SU-DHL-6 (cell line): Measurements from ENCODE around the gene DEFB113.

Experiments used
- H2AFZ ChIP-seq: fragments of 200-600 bp; sonication (generic); 2 replicates; pipeline ENCODE4 v1.6.1; 2014; ENCODE audit warnings: low read depth, mild to moderate bottlenecking, moderate library complexity, mixed read lengths, antibody characterized with exemption, low read length; ENCODE audit not compliant: severe bottlenecking
- H3F3A ChIP-seq: fragments of 200-600 bp; shearing (Covaris generic); 2 replicates; pipeline ENCODE4 v1.6.0; 2016; ENCODE audit warnings: antibody characterized with exemption, mild to moderate bottlenecking; ENCODE audit not compliant: insufficient read depth
- H3K27ac ChIP-seq: fragments of 200-600 bp; sonication (generic); 2 replicates; pipeline ENCODE4 v1.5.1; 2016; ENCODE audit warnings: low read depth, mild to moderate bottlenecking, low read length, moderate library complexity, mixed read lengths
- H3K27me3 ChIP-seq: fragments of 200-600 bp; sonication (generic), shearing (Covaris generic); 2 replicates; pipeline ENCODE4 v1.6.0; 2014; ENCODE audit warnings: mild to moderate bottlenecking, low read length
- H3K36me3 ChIP-seq: fragments of 200-600 bp; sonication (generic); 2 replicates; pipeline ENCODE4 v1.6.1; 2014; ENCODE audit warnings: mild to moderate bottlenecking, low read length, mixed read lengths
- H3K4me2 ChIP-seq: fragments of 300-600, 200-600 bp; shearing (Covaris generic), sonication (generic); 2 replicates; pipeline ENCODE4 v1.6.0; 2014; ENCODE audit warnings: low read length, low read depth, mild to moderate bottlenecking; ENCODE audit not compliant: poor library complexity, severe bottlenecking
- H3K4me3 ChIP-seq: fragments of 200-600 bp; sonication (generic); 2 replicates; pipeline ENCODE4 v1.5.1; 2014; ENCODE audit warnings: antibody characterized with exemption, low read length, mild to moderate bottlenecking, mixed read lengths; ENCODE audit not compliant: insufficient read depth, poor library complexity, severe bottlenecking
- H3K79me2 ChIP-seq: fragments of 200-600 bp; sonication (generic); 2 replicates; pipeline ENCODE4 v1.6.1; 2014; ENCODE audit warnings: mild to moderate bottlenecking, low read length, moderate library complexity; ENCODE audit not compliant: insufficient read depth
- H3K9ac ChIP-seq: fragments of 200-600 bp; sonication (generic); 2 replicates; pipeline ENCODE4 v1.7.0; 2014; ENCODE audit warnings: mild to moderate bottlenecking, low read length
- H3K9me2 ChIP-seq: fragments of 200-600 bp; sonication (generic); replicated peaks from 2 replicates; pipeline ENCODE4 v1.6.1; 2014; ENCODE audit warnings: low read length; ENCODE audit not compliant: insufficient read depth
- H3K9me3 ChIP-seq: fragments of 200-600 bp; sonication (generic); 2 replicates; pipeline ENCODE4 v1.6.1; 2014; ENCODE audit warnings: low read length, mixed read lengths; ENCODE audit not compliant: insufficient read depth
- H4K20me1 ChIP-seq: fragments of 200-600 bp; sonication (generic); 2 replicates; pipeline ENCODE4 v1.6.1; 2014; ENCODE audit warnings: low read depth, mild to moderate bottlenecking, antibody characterized with exemption, low read length, moderate library complexity, mixed read lengths
- EZH2phosphoT487 ChIP-seq: fragments of 200-600 bp; sonication (generic), shearing (Covaris generic); conservative IDR thresholded peaks from 2 replicates; pipeline ENCODE4 v1.6.1; 2018; ENCODE audit warnings: mild to moderate bottlenecking, antibody characterized with exemption, low read length, moderate library complexity, mixed read lengths
- TF ChIP-seq, protein P1 (sequence below): fragments of 200-600 bp; sonication (generic); IDR thresholded peaks from one replicate; pipeline ENCODE4 v1.5.1; 2017; ENCODE audit warnings: antibody characterized with exemption, mild to moderate bottlenecking, low read length, moderate library complexity; ENCODE audit not compliant: insufficient read depth, poor library complexity, severe bottlenecking

Gene DEFB113

GRCh38 chr6:49978332-49979226 lies 9.2 kb upstream of the DEFB113 start:
- Histone ChIP-seq H3K4me2 (no peak overlapping the region), H3K36me3 (no peaks in the 10 kb centered on the region), H3F3A (no peaks in the 10 kb centered on the region), H4K20me1 (no peaks in the 10 kb centered on the region), H3K27ac (no peak overlapping the region), H3K27me3 (no peaks in the 10 kb centered on the region), H2AFZ (no peak overlapping the region), H3K9me3 (no peaks in the 10 kb centered on the region), H3K9ac (no peak overlapping the region), H3K79me2 (no peaks in the 10 kb centered on the region), H3K4me3 (no peak overlapping the region), H3K9me2 (no peaks in the 10 kb centered on the region)
- TF ChIP-seq, protein P1, sequence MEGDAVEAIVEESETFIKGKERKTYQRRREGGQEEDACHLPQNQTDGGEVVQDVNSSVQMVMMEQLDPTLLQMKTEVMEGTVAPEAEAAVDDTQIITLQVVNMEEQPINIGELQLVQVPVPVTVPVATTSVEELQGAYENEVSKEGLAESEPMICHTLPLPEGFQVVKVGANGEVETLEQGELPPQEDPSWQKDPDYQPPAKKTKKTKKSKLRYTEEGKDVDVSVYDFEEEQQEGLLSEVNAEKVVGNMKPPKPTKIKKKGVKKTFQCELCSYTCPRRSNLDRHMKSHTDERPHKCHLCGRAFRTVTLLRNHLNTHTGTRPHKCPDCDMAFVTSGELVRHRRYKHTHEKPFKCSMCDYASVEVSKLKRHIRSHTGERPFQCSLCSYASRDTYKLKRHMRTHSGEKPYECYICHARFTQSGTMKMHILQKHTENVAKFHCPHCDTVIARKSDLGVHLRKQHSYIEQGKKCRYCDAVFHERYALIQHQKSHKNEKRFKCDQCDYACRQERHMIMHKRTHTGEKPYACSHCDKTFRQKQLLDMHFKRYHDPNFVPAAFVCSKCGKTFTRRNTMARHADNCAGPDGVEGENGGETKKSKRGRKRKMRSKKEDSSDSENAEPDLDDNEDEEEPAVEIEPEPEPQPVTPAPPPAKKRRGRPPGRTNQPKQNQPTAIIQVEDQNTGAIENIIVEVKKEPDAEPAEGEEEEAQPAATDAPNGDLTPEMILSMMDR: no peak
- no peak for TF ChIP-seq EZH2phosphoT487

- no peak overlapping the region for H3K4me2 ChIP-seq
- H2AFZ ChIP-seq: no peak overlapping the region
- H3K9me3 ChIP-seq: no peaks in the 10 kb centered on the region
- no peak overlapping the region for H3K27ac ChIP-seq
- peaks cover 4% of the 10 kb centered on the region; the same call in 1 of the 2 replicates for H3K36me3 ChIP-seq
- no peak overlapping the region for H3K4me3 ChIP-seq
- peaks cover 2% of the 10 kb centered on the region; the same call in 1 of the 2 replicates for H4K20me1 ChIP-seq
- H3K27me3 ChIP-seq: no peaks in the 10 kb centered on the region
- no peaks in the 10 kb centered on the region for H3K9me2 ChIP-seq
- H3F3A ChIP-seq: no peaks in the 10 kb centered on the region
- no peaks in the 10 kb centered on the region for H3K79me2 ChIP-seq
- no peak overlapping the region for H3K9ac ChIP-seq
- TF ChIP-seq, protein P1: no peak
- no peak for TF ChIP-seq EZH2phosphoT487
Observed at GRCh38 chr6:49966823-49967222, 2.6 kb downstream of the DEFB113 start.

GRCh38 chr6:49966334-49966733 lies 3.1 kb downstream of the DEFB113 start:
- H3K4me2 ChIP-seq: no peak overlapping the region
- no peak overlapping the region for H3K4me3 ChIP-seq
- no peaks in the 10 kb centered on the region for H3K9me2 ChIP-seq
- no peaks in the 10 kb centered on the region for H3K79me2 ChIP-seq
- no peak for TF ChIP-seq EZH2phosphoT487
- TF ChIP-seq, protein P1: no peak
- H4K20me1 ChIP-seq: peaks cover 2% of the 10 kb centered on the region; the same call in 1 of the 2 replicates
- no peak overlapping the region for H3K9ac ChIP-seq
- peaks cover 4% of the 10 kb centered on the region; the same call in 1 of the 2 replicates for H3K36me3 ChIP-seq
- H3K27me3 ChIP-seq: no peaks in the 10 kb centered on the region
- H3K27ac ChIP-seq: no peak overlapping the region
- no peaks in the 10 kb centered on the region for H3F3A ChIP-seq
- H2AFZ ChIP-seq: no peak overlapping the region
- no peaks in the 10 kb centered on the region for H3K9me3 ChIP-seq
